Measurements from ENCODE around the gene SLC1A3. TPM values are rescaled to one million over a fixed set of nuclear protein-coding genes. Genes with fewer than 3 reads are reported as not detected.

SLC1A3 gene
- total RNA-seq, 4 donors from 2014 or later: 10.1 to 17.7 (median 12.9) TPM

GRCh38 chr5:36602704-36603321 lies 3.6 kb upstream of the SLC1A3 start:
- TF ChIP-seq POLR2A (IDR thresholded peaks at IDR 0.05): no peak
- TF ChIP-seq CTCF (IDR thresholded peaks at IDR 0.05): no peak
- intact Hi-C loops (cut with DNase I; ENCODE audit: low total_unique reads): no loop called here
- no peak for DNase-seq (ENCODE audit: low spot score in 2 of 2)
- no peak overlapping the region for H3K4me3 ChIP-seq (ENCODE audit: low read depth, poor library complexity, severe bottlenecking)
- 78 to 79% methylated on average over 5 of the region's 5 CpGs for WGBS, 2 donors

- no peak for TF ChIP-seq CTCF (IDR thresholded peaks at IDR 0.05)
- TF ChIP-seq POLR2A (IDR thresholded peaks at IDR 0.05): no peak
- no peak for DNase-seq (ENCODE audit: low spot score in 2 of 2)
- intact Hi-C loops (cut with DNase I; ENCODE audit: low total_unique reads): no loop called here
- no peak overlapping the region for H3K4me3 ChIP-seq (ENCODE audit: low read depth, poor library complexity, severe bottlenecking)
Measured at GRCh38 chr5:36605241-36605640, 1.2 kb upstream of the SLC1A3 start.

- no peak for TF ChIP-seq CTCF (IDR thresholded peaks at IDR 0.05)
- TF ChIP-seq POLR2A (IDR thresholded peaks at IDR 0.05): no peak
- WGBS, 2 donors: 1 to 3% methylated on average over 11 of the region's 11 CpGs
- intact Hi-C loops (cut with DNase I; ENCODE audit: low total_unique reads): no loop called here
- DNase-seq (ENCODE audit: low spot score in 2 of 2): no peak
- no peak overlapping the region for H3K4me3 ChIP-seq (ENCODE audit: low read depth, poor library complexity, severe bottlenecking)
Measured at GRCh38 chr5:36606036-36606427, 374 bp upstream of the SLC1A3 start.

GRCh38 chr5:36607114-36607571 lies 737 bp downstream of the SLC1A3 start:
- peak in 1 of 2 donors; percentile 83 for DNase-seq (ENCODE audit: low spot score in 2 of 2)

GRCh38 chr5:36607838-36608783 lies 1.7 kb downstream of the SLC1A3 start:
- H3K4me3 ChIP-seq (ENCODE audit: low read depth, poor library complexity, severe bottlenecking): no peak overlapping the region
- intact Hi-C loops (cut with DNase I; ENCODE audit: low total_unique reads): no loop called here
- TF ChIP-seq POLR2A (IDR thresholded peaks at IDR 0.05) (no peak), CTCF (IDR thresholded peaks at IDR 0.05) (no peak)
- 42 to 46% methylated on average over 10 of the region's 10 CpGs for WGBS, 2 donors
- no peak for DNase-seq (ENCODE audit: low spot score in 2 of 2)

More at GRCh38 chr5:36607114-36607571, 737 bp downstream of the SLC1A3 start:
- 1% methylated on average over 11 of the region's 11 CpGs for WGBS, 2 donors
- peak overlapping the region; percentile 31 for H3K4me3 ChIP-seq (ENCODE audit: low read depth, poor library complexity, severe bottlenecking)
- intact Hi-C loops (cut with DNase I; ENCODE audit: low total_unique reads): no loop called here
- no peak for TF ChIP-seq POLR2A (IDR thresholded peaks at IDR 0.05)
- TF ChIP-seq CTCF (IDR thresholded peaks at IDR 0.05): no peak
